H1 (cell line): Measurements from ENCODE around the gene GFOD1. TPM values are rescaled to one million over a fixed set of nuclear protein-coding genes. Genes with fewer than 3 reads are reported as not detected.

ENCODE experiments used
- CTCF ChIA-PET: fragments of 300-600 bp; sonication (Branson Sonifier 250); formaldehyde crosslinking; loops from one replicate; lab custom pipeline; 2021; ENCODE audit not compliant: partially characterized antibody; lab: Charles Lee
- POLR2A ChIA-PET: fragments of 300-600 bp; sonication (Branson Sonifier 250); formaldehyde crosslinking; loops from one replicate; lab custom pipeline; 2021; ENCODE audit warnings: inconsistent platforms; ENCODE audit not compliant: partially characterized antibody; lab: Charles Lee
- DNase-seq, 2 experiments: peaks; one replicate each; pipeline versions ENCODE4 v3.0.0 to v3.0.0-alpha.2; 2010 to 2022; ENCODE audit warnings: low spot score in 2 of 2, low read depth in 1 of 2, mixed read lengths in 1 of 2
- FAIRE-seq: peaks from 2 replicates; lab custom pipeline; 2011; peaks lifted over from hg19 to GRCh38; lab: Jason Lieb, UNC
- H2AFZ ChIP-seq: 2 replicates; pipeline ENCODE4 v1.8.1; 2012; ENCODE audit warnings: low read length, inconsistent platforms
- H2AK5ac ChIP-seq: 2 replicates; pipeline ENCODE4 v1.6.1; 2013; ENCODE audit warnings: low read depth, low read length
- H2BK120ac ChIP-seq: replicated peaks from 2 replicates; pipeline ENCODE3; 2013; ENCODE audit warnings: low read depth, low read length, inconsistent platforms
- H2BK12ac ChIP-seq: 2 replicates; pipeline ENCODE4 v1.6.1; 2013; ENCODE audit warnings: low read depth, low read length
- H2BK15ac ChIP-seq: 2 replicates; pipeline ENCODE4 v1.6.1; 2013; ENCODE audit warnings: low read length
- H2BK20ac ChIP-seq: 2 replicates; pipeline ENCODE4 v1.6.1; 2013; ENCODE audit warnings: low read length
- H2BK5ac ChIP-seq: 2 replicates; pipeline ENCODE4 v1.6.1; 2013; ENCODE audit warnings: low read depth, low read length
- H3K14ac ChIP-seq: 2 replicates; pipeline ENCODE4 v1.6.1; 2013; ENCODE audit warnings: inconsistent platforms; ENCODE audit not compliant: insufficient read length
- H3K18ac ChIP-seq: 2 replicates; pipeline ENCODE4 v1.6.1; 2013; ENCODE audit warnings: low read length; ENCODE audit errors: extremely low read depth
- H3K23ac ChIP-seq: 2 replicates; pipeline ENCODE4 v1.6.1; 2013; ENCODE audit warnings: inconsistent platforms; ENCODE audit not compliant: insufficient read length
- H3K23me2 ChIP-seq: 2 replicates; pipeline ENCODE4 v1.6.1; 2013; ENCODE audit warnings: low read depth, low read length
- H3K27ac ChIP-seq: 2 replicates; pipeline ENCODE4 v1.6.1; 2011; ENCODE audit warnings: low read depth, low read length, inconsistent platforms
- H3K27me3 ChIP-seq, 4 experiments: replicated peaks in 1 of 4; 1 replicate in 1 of 4; 2 replicates in 3 of 4; pipeline versions ENCODE4 v1.6.1 to v1.8.1; 2011 to 2013; ENCODE audit warnings: low read length in 3 of 4, mild to moderate bottlenecking in 3 of 4, inconsistent platforms in 2 of 4, mixed read lengths in 2 of 4, moderate library complexity in 1 of 4; ENCODE audit not compliant: control insufficient read depth in 3 of 4, insufficient read depth in 3 of 4; ENCODE audit errors: extremely low read depth in 1 of 4
- H3K36me3 ChIP-seq, 4 experiments: 2 replicates each; pipeline versions ENCODE4 v1.6.1 to v1.8.1; 2011 to 2013; ENCODE audit warnings: mild to moderate bottlenecking in 4 of 4, low read length in 3 of 4, moderate library complexity in 2 of 4, control low read depth in 1 of 4, inconsistent platforms in 1 of 4; ENCODE audit not compliant: insufficient read depth in 4 of 4, control insufficient read depth in 2 of 4
- H3K4ac ChIP-seq: replicated peaks from 2 replicates; pipeline ENCODE3; 2013; ENCODE audit warnings: low read length, low read depth, mixed read lengths, inconsistent platforms; ENCODE audit not compliant: insufficient read length
- H3K4me1 ChIP-seq, 4 experiments: replicated peaks in 1 of 4; 1 replicate in 1 of 4; 2 replicates in 3 of 4; pipeline versions ENCODE4 v1.6.1 to v1.8.1; 2011 to 2013; ENCODE audit warnings: low read length in 3 of 4, inconsistent platforms in 2 of 4, mixed read lengths in 1 of 4; ENCODE audit not compliant: insufficient read depth in 4 of 4, control insufficient read depth in 3 of 4
- H3K4me2 ChIP-seq, 2 experiments: 2 replicates each; pipeline versions ENCODE4 v1.6.1 to v1.8.1; 2011 to 2013; ENCODE audit warnings: low read depth in 2 of 2, low read length in 2 of 2, control low read depth in 1 of 2, inconsistent platforms in 1 of 2, mild to moderate bottlenecking in 1 of 2; ENCODE audit not compliant: insufficient read depth in 1 of 2
- H3K4me3 ChIP-seq, 4 experiments: fragments of 200-600, 300-600 bp in 1 of 4; sonication (generic), shearing (Covaris generic), sonication (Bioruptor Twin) in 1 of 4; 2 replicates each; pipeline versions ENCODE4 v1.5.1 to v1.8.1; 2011 to 2016; ENCODE audit warnings: low read length in 4 of 4, low read depth in 3 of 4, control low read depth in 2 of 4, inconsistent platforms in 2 of 4, mild to moderate bottlenecking in 2 of 4, mixed read lengths in 1 of 4, moderate library complexity in 1 of 4; ENCODE audit not compliant: insufficient read depth in 2 of 4; ENCODE audit errors: extremely low read depth in 1 of 4
- H3K56ac ChIP-seq: replicated peaks from 2 replicates; pipeline ENCODE3; 2013; ENCODE audit warnings: low read depth, mild to moderate bottlenecking, mixed read lengths, low read length, inconsistent platforms; ENCODE audit not compliant: insufficient read length
- H3K79me1 ChIP-seq: 2 replicates; pipeline ENCODE4 v1.6.1; 2013; ENCODE audit warnings: low read depth, low read length, control low read depth
- H3K79me2 ChIP-seq, 2 experiments: 2 replicates each; pipeline versions ENCODE4 v1.6.1 to v1.8.1; 2012 to 2013; ENCODE audit warnings: low read length in 2 of 2, mild to moderate bottlenecking in 2 of 2, inconsistent platforms in 1 of 2; ENCODE audit not compliant: insufficient read depth in 2 of 2, control insufficient read depth in 1 of 2
- H3K9ac ChIP-seq, 4 experiments: replicated peaks in 1 of 4; 1 replicate in 1 of 4; 2 replicates in 3 of 4; pipeline versions ENCODE4 v1.6.1 to v1.8.1; 2011 to 2013; ENCODE audit warnings: low read depth in 3 of 4, low read length in 3 of 4, control low read depth in 2 of 4, mild to moderate bottlenecking in 2 of 4, moderate library complexity in 2 of 4, inconsistent platforms in 1 of 4; ENCODE audit errors: extremely low read depth in 1 of 4
- H3K9me3 ChIP-seq, 2 experiments: 2 replicates each; pipeline versions ENCODE4 v1.6.1 to v1.8.1; 2012 to 2013; ENCODE audit warnings: mild to moderate bottlenecking in 2 of 2, moderate library complexity in 2 of 2, control low read depth in 1 of 2, inconsistent platforms in 1 of 2, low read depth in 1 of 2, low read length in 1 of 2, mixed read lengths in 1 of 2; ENCODE audit not compliant: insufficient read depth in 2 of 2
- H4K20me1 ChIP-seq, 2 experiments: replicated peaks in 1 of 2; 2 replicates each; pipeline versions ENCODE3 to v1.8.1; 2011 to 2013; ENCODE audit warnings: inconsistent platforms in 2 of 2, low read length in 2 of 2, mild to moderate bottlenecking in 1 of 2; ENCODE audit not compliant: insufficient read depth in 2 of 2, control insufficient read depth in 1 of 2
- H4K5ac ChIP-seq: 2 replicates; pipeline ENCODE4 v1.6.1; 2013; ENCODE audit warnings: low read length, low read depth, mixed read lengths, inconsistent platforms; ENCODE audit not compliant: insufficient read length
- H4K8ac ChIP-seq: 2 replicates; pipeline ENCODE4 v1.8.0; 2013; ENCODE audit warnings: mild to moderate bottlenecking, moderate library complexity, low read length, inconsistent platforms; ENCODE audit not compliant: insufficient read depth; ENCODE audit errors: extremely low read depth
- H4K91ac ChIP-seq: replicated peaks from 2 replicates; pipeline ENCODE3; 2013; ENCODE audit warnings: low read length, mixed read lengths, inconsistent platforms; ENCODE audit not compliant: insufficient read length
- BACH1 ChIP-seq: IDR thresholded peaks from 2 replicates; pipeline ENCODE4 v1.6.1; 2012; ENCODE audit warnings: low read length, improper control_type of control experiment
- BCL11A ChIP-seq, 2 experiments: IDR thresholded peaks; one replicate each; pipeline ENCODE4 v1.6.1; 2011; ENCODE audit warnings: low read depth in 2 of 2, low read length in 2 of 2, mild to moderate bottlenecking in 2 of 2
- BRCA1 ChIP-seq: IDR thresholded peaks from 2 replicates; pipeline ENCODE4 v1.6.1; 2012; ENCODE audit warnings: low read depth, low read length, improper control_type of control experiment
- CHD2 ChIP-seq: IDR thresholded peaks from 2 replicates; pipeline ENCODE4 v1.6.1; 2012; ENCODE audit warnings: low read length, improper control_type of control experiment
- CREB1 ChIP-seq: IDR thresholded peaks from 2 replicates; pipeline ENCODE4 v1.6.1; 2012; ENCODE audit warnings: inconsistent platforms
- EP300 ChIP-seq, 2 experiments: IDR thresholded peaks; 1 replicate in 1 of 2; 2 replicates in 1 of 2; pipeline ENCODE4 v1.6.1; 2011 to 2012; ENCODE audit warnings: low read depth in 2 of 2, low read length in 2 of 2, mild to moderate bottlenecking in 2 of 2, borderline replicate concordance in 1 of 2, inconsistent platforms in 1 of 2, moderate library complexity in 1 of 2
- HDAC2 ChIP-seq, 2 experiments: fragments of 300-600 bp in 1 of 2; sonication (generic) in 1 of 2; IDR thresholded peaks; 2 replicates each; pipeline ENCODE4 v1.6.1; 2011 to 2012; ENCODE audit warnings: low read depth in 2 of 2, low read length in 2 of 2, mild to moderate bottlenecking in 2 of 2, moderate library complexity in 2 of 2, borderline replicate concordance in 1 of 2, inconsistent platforms in 1 of 2
- HDAC6 ChIP-seq: IDR thresholded peaks from one replicate; pipeline ENCODE4 v1.7.1; 2012; ENCODE audit warnings: low read depth, mild to moderate bottlenecking, inconsistent platforms, low read length, moderate library complexity
- JUN ChIP-seq: IDR thresholded peaks from 2 replicates; pipeline ENCODE4 v1.6.1; 2011; ENCODE audit warnings: low read depth, mild to moderate bottlenecking, improper control_type of control experiment, low read length
- KDM5A ChIP-seq: fragments of 200-600 bp; IDR thresholded peaks from 2 replicates; pipeline ENCODE4 v1.7.1; 2012; ENCODE audit warnings: mild to moderate bottlenecking, low read length, inconsistent platforms, mixed read lengths
- NANOG ChIP-seq: IDR thresholded peaks from 2 replicates; pipeline ENCODE4 v1.6.1; 2011; ENCODE audit warnings: low read length, low read depth, mild to moderate bottlenecking, inconsistent platforms; ENCODE audit not compliant: insufficient read depth, poor library complexity, severe bottlenecking
- PHF8 ChIP-seq: fragments of 200-600 bp; sonication (generic); conservative IDR thresholded peaks from 2 replicates; pipeline ENCODE4 v1.7.1; 2012; ENCODE audit warnings: low read depth, mild to moderate bottlenecking, inconsistent platforms, low read length, moderate library complexity
- SIRT6 ChIP-seq: IDR thresholded peaks from one replicate; pipeline ENCODE4 v1.7.1; 2012; ENCODE audit warnings: low read length, inconsistent platforms
- SP1 ChIP-seq: IDR thresholded peaks from 2 replicates; pipeline ENCODE4 v1.6.1; 2011; ENCODE audit warnings: low read depth, low read length
- WGBS, 2 experiments: shearing (Covaris generic) in 1 of 2; methylation state at CpG; one replicate each; pipeline versions ENCODE4 v1.1.6 to v1.1.7; 2013 to 2015; ENCODE audit warnings: low lambda C conversion rate in 2 of 2, mixed read lengths in 2 of 2, inconsistent platforms in 1 of 2, low coverage in 1 of 2, missing lambda C conversion rate in 1 of 2; ENCODE audit not compliant: insufficient replicate concordance in 2 of 2, insufficient coverage in 1 of 2, insufficient read length in 1 of 2; ENCODE audit errors: extremely low coverage in 1 of 2, missing lambda C conversion rate in 1 of 2; 5-methylcytosine and 5-hydroxymethylcytosine counted together
- polyA plus RNA-seq, 7 experiments: library from polyadenylated mRNA; depleted of rRNA in 3 of 7; stranded (reverse) in 5 of 7; unstranded in 2 of 7; fragments of >200 nt in 5 of 7; fragments of 200-250 nt in 2 of 7; gene quantifications; 1 replicate in 5 of 7; 2 replicates in 1 of 7; 4 replicates in 1 of 7; pipeline versions ENCODE4 v1.2.1 to v1.2.3, GENCODE V29; 2011 to 2013; ENCODE audit warnings: missing spikeins in 2 of 7, mixed read lengths in 2 of 7
- total RNA-seq: library from RNA; stranded (reverse); fragmentation: NEBNext Ultra II Directional; extraction: Animal tissue kit (Norgen Biotek cat#: 25700); gene quantifications from 2 replicates; pipeline ENCODE4 v1.2.1, GENCODE V29; 2021
- TF ChIP-seq, protein P1 (sequence below): IDR thresholded peaks from 2 replicates; pipeline ENCODE4 v1.6.1; 2012; ENCODE audit warnings: inconsistent platforms

The GFOD1 gene
- total and polyA plus RNA-seq, 2 of the 8 experiments (the other 6 are each of a cell fraction or from before 2014, with no cell fraction given), result 2.5 to 8.8 TPM

DNA sequence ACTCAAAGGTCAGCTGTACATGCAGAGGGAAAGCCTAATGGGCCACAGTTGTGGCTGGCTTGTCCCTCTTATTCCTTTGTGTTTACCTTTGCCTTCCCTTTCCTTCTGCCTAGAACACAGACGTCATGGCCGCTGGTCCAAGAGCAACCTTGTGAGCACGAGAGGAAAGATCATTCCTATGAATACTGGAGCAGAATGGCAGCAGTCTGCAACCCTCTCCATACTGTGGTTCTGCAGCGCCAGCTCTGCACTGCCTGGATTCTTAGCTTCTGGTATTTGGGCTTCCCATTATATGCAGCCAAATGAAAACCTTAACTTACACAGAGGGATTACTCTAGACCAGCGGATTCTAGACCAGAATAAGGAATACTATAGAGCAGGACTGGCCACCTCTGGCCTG, 171.5 kb downstream of the GFOD1 start:
- H3K23me2 ChIP-seq, result no peaks in the 10 kb centered on the region
- CTCF ChIA-PET, result interaction anchor here (0.6 kb wide), 1 partner anchor 301 kb away, joined by 3 read pairs; no protein-coding TSS in a partner anchor
- H3K4me1 ChIP-seq, result no peaks in the 10 kb centered on the region
- H4K5ac ChIP-seq, result no peak overlapping the region
- TF ChIP-seq SP1 (no peak), CHD2 (no peak), BCL11A (IDR thresholded peaks at IDR 0.05; ENCODE audit: low read depth in 2 of 2, low read length in 2 of 2) (no peak), BACH1 (no peak), BRCA1 (no peak), HDAC6 (no peak), PHF8 (no peak), HDAC2 (IDR thresholded peaks at IDR 0.05; ENCODE audit: borderline replicate concordance in 1 of 2, low read depth in 2 of 2, low read length in 2 of 2) (no peak), EP300 (IDR thresholded peaks at IDR 0.05; ENCODE audit: borderline replicate concordance in 1 of 2, low read depth in 2 of 2, low read length in 2 of 2) (no peak), CREB1 (no peak), KDM5A (no peak), SIRT6 (no peak), JUN (no peak), NANOG (no peak)
- TF ChIP-seq, protein P1, sequence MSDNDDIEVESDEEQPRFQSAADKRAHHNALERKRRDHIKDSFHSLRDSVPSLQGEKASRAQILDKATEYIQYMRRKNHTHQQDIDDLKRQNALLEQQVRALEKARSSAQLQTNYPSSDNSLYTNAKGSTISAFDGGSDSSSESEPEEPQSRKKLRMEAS, result no peak
- no peak overlapping the region for H2BK15ac ChIP-seq
- no peaks in the 10 kb centered on the region for H4K20me1 ChIP-seq
- H3K18ac ChIP-seq, result no peak overlapping the region
- H3K9ac ChIP-seq, result no peak overlapping the region
- no peak overlapping the region for H3K27ac ChIP-seq
- no peak overlapping the region for H3K4me2 ChIP-seq
- peaks cover 17 to 82% (median 56%) of the 10 kb centered on the region in 4 experiments for H3K36me3 ChIP-seq
- H4K91ac ChIP-seq, result no peak overlapping the region
- no peak overlapping the region for H2BK120ac ChIP-seq
- H3K14ac ChIP-seq, result no peak overlapping the region
- H3K79me1 ChIP-seq, result no peaks in the 10 kb centered on the region
- no peak overlapping the region for H3K23ac ChIP-seq
- H2BK20ac ChIP-seq, result no peak overlapping the region
- no peaks in the 10 kb centered on the region for H3K79me2 ChIP-seq
- no peak overlapping the region for H3K4me3 ChIP-seq
- H3K9me3 ChIP-seq, result no peaks in the 10 kb centered on the region
- no peak overlapping the region for H2BK12ac ChIP-seq
- H2AFZ ChIP-seq, result no peak overlapping the region
- H3K27me3 ChIP-seq, result no peaks in the 10 kb centered on the region
- no peak for FAIRE-seq
- no peak for DNase-seq
- POLR2A ChIA-PET, result interaction anchor here (1.0 kb wide), 1 partner anchor 10 kb away, joined by 3 read pairs; no protein-coding TSS in a partner anchor
- 91% methylated on average over 5 of the region's 5 CpGs; no CpG with 5 or more reads in 1 of the 2 experiments for WGBS, 2 experiments
- H2AK5ac ChIP-seq, result no peak overlapping the region
- no peak overlapping the region for H3K4ac ChIP-seq
- H2BK5ac ChIP-seq, result no peak overlapping the region
- H3K56ac ChIP-seq, result no peak overlapping the region
- H4K8ac ChIP-seq, result no peak overlapping the region
